Measurements from ENCODE around the gene NYAP2.
A peak's percentile ranks its signal among the peaks of the same experiment; 100 is the strongest.

NYAP2 gene

DNA sequence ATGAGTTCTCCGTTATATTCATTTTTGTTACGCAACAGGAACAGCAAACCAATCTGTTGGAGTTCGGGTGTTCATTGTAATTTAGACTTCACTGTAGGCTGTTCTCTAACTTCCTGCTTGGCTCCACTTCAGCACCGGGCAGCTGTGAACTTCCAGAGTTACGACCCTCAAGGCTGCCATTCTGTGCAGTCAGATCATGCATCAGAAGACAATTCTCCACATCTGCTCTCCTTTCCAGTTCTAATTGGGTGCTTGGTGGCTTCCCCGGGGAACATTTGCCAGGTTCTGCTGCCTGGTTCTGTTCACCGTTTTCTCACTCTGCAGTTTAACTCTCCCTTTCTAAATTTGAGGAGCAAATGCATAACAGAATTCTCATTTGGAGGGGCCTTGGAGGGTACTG, 237.7 kb downstream of the NYAP2 start:
- peak; percentile 2 for DNase-seq (ENCODE audit: low read depth)
- TF ChIP-seq CTCF (IDR thresholded peaks at IDR 0.05; ENCODE audit: insufficient read depth, low read depth, low read length, missing control alignments) = no peak
- H3K4me3 ChIP-seq (ENCODE audit: low read length) = no peak overlapping the region

GRCh38 chr2:225640550-225640949, 241.0 kb downstream of the NYAP2 start:
- DNase-seq (ENCODE audit: low read depth) = no peak
- no peak for TF ChIP-seq CTCF (IDR thresholded peaks at IDR 0.05; ENCODE audit: insufficient read depth, low read depth, low read length, missing control alignments)
- no peak overlapping the region for H3K4me3 ChIP-seq (ENCODE audit: low read length)

- no peak overlapping the region for H3K4me3 ChIP-seq (ENCODE audit: low read length)
- TF ChIP-seq CTCF (IDR thresholded peaks at IDR 0.05; ENCODE audit: insufficient read depth, low read depth, low read length, missing control alignments) = no peak
- no peak for DNase-seq (ENCODE audit: low read depth)
These were observed 249.8 kb downstream of the NYAP2 start for GRCh38 chr2:225649274-225649673.

DNA sequence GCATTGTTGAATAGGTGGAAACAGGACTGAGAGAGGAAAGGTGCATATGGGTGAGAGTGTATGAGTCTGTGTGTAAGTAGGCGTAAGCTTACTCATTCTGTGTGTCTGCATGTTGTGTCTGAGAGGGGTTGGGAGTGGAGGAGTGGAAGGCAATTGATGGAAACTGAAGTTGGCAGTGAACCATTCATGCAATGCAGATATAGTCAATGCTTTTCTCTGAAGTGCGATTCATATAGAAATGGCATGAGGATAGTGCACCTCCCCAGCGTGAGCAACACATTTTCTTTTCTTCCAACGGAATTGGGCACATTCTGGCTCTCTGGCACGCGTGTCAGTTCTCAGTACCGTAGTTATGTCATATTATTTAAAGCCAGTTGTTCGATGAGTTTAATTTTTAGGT, 250.5 kb downstream of the NYAP2 start:
- no peak overlapping the region for H3K4me3 ChIP-seq (ENCODE audit: low read length)
- no peak for TF ChIP-seq CTCF (IDR thresholded peaks at IDR 0.05; ENCODE audit: insufficient read depth, low read depth, low read length, missing control alignments)
- DNase-seq (ENCODE audit: low read depth) = no peak

DNA sequence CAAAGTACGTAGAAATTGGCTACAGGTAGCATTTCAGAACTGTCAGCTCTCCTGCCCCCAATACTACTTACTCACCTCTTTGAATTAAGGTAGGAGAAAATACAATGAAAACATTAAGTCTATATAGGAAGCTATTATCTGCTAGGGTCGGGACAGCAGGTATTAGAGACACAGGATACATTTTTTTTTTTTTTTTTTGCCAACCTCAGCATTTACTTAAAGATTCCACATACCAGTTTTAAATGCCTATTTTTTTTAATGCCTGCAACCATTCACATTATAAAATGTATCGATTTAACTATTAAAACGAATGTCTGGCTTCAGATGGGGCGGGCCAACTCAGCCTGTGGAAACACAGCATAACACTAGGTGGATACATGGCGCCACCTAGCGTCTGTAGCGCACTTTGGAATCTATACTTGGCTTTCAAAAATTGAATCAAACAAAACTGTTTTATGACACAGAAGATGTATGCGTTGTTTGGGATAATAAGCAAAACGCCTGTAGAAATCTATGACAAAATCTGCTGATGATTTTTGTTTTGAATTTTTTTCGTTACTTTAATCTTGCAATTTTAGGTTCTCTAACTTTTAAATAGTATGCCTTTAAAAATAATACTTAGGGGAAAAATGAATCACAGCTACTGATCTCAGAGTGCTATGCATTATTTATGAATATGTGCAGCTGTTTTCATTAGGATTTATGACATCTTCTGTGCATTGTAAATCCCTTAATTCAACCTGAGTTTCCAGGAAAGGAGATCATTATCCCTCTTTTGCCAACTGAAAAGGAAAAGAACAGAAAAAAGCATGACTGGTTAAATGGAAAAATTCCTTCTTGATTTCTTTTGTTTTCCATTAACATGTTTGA, 261.0 kb downstream of the NYAP2 start:
- no peak overlapping the region for H3K4me3 ChIP-seq (ENCODE audit: low read length)
- peak; percentile 73 for DNase-seq (ENCODE audit: low read depth)
- peak; percentile 92 for TF ChIP-seq CTCF (IDR thresholded peaks at IDR 0.05; ENCODE audit: insufficient read depth, low read depth, low read length, missing control alignments)

DNA sequence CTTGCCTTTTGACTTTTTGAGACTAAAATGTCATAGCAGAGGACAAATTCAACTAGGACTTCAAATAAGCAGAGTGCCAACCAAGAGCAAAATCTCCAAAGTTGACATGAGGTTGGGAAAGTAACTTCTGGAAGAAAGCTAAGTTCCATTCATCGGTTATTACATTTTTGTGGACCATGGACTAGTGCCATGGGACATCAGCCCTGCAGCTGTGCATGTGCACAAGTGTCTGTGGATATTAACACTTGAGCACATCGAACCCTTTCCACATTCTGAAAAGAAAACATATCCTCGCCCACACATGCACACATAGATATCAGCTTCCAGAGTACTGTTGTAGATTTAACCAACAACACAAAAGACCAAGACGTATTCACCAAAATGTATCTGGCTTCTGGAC, 262.6 kb downstream of the NYAP2 start:
- no peak for DNase-seq (ENCODE audit: low read depth)
- no peak overlapping the region for H3K4me3 ChIP-seq (ENCODE audit: low read length)
- TF ChIP-seq CTCF (IDR thresholded peaks at IDR 0.05; ENCODE audit: insufficient read depth, low read depth, low read length, missing control alignments) = no peak

- no peak for TF ChIP-seq CTCF (IDR thresholded peaks at IDR 0.05; ENCODE audit: insufficient read depth, low read depth, low read length, missing control alignments)
- no peak overlapping the region for H3K4me3 ChIP-seq (ENCODE audit: low read length)
- no peak for DNase-seq (ENCODE audit: low read depth)
These were observed 267.9 kb downstream of the NYAP2 start for GRCh38 chr2:225667445-225667844.
